Fibroblast of the aortic adventitia (primary cell): ENCODE results near the gene SLC13A1. TPM values are rescaled to one million over a fixed set of nuclear protein-coding genes. Genes with fewer than 3 reads are reported as not detected.

ENCODE experiments used
- DNase-seq: peaks from one replicate; pipeline ENCODE4 v3.0.0-alpha.2; 2010; ENCODE audit warnings: low read depth
- H3K4me3 ChIP-seq: 2 replicates; pipeline ENCODE4 v1.5.1; 2011; ENCODE audit warnings: low read depth, mild to moderate bottlenecking, control low read depth, low read length, moderate library complexity
- total RNA-seq: library from RNA; depleted of rRNA; stranded (reverse); fragments of >200 nt; gene quantifications from 2 replicates; pipeline ENCODE4 v1.2.3, GENCODE V29; 2012; ENCODE audit warnings: low replicate concordance
- TF ChIP-seq, protein P1 (sequence below): IDR thresholded peaks from 2 replicates; pipeline ENCODE4 v1.5.1; 2011; ENCODE audit warnings: mild to moderate bottlenecking, low read length, control low read depth, inconsistent platforms; ENCODE audit not compliant: insufficient read depth

Gene SLC13A1
- total RNA-seq, 1 donor, result not detected

DNA sequence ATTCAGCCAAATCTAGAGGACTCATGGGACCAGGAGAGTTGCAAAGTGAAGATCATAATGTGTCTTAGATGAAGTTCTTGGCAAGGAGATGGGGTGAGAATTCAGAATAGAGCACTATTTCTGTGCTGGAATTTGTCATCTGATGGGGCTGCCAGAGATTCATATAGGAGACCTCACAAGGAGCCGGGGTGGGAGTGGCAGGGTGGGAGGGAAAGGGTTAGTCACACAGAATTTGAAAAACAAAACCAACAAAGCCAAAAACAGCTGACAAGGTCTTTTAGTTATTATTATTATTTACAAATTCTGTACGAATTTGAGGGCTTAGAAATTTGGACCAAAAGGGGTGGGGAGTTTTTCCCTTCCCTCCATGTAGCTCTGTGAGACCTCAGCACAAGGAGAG is 1.7 kb downstream of the SLC13A1 start:
- TF ChIP-seq, protein P1, sequence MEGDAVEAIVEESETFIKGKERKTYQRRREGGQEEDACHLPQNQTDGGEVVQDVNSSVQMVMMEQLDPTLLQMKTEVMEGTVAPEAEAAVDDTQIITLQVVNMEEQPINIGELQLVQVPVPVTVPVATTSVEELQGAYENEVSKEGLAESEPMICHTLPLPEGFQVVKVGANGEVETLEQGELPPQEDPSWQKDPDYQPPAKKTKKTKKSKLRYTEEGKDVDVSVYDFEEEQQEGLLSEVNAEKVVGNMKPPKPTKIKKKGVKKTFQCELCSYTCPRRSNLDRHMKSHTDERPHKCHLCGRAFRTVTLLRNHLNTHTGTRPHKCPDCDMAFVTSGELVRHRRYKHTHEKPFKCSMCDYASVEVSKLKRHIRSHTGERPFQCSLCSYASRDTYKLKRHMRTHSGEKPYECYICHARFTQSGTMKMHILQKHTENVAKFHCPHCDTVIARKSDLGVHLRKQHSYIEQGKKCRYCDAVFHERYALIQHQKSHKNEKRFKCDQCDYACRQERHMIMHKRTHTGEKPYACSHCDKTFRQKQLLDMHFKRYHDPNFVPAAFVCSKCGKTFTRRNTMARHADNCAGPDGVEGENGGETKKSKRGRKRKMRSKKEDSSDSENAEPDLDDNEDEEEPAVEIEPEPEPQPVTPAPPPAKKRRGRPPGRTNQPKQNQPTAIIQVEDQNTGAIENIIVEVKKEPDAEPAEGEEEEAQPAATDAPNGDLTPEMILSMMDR, result no peak
- H3K4me3 ChIP-seq, result no peak overlapping the region
- no peak for DNase-seq

DNA sequence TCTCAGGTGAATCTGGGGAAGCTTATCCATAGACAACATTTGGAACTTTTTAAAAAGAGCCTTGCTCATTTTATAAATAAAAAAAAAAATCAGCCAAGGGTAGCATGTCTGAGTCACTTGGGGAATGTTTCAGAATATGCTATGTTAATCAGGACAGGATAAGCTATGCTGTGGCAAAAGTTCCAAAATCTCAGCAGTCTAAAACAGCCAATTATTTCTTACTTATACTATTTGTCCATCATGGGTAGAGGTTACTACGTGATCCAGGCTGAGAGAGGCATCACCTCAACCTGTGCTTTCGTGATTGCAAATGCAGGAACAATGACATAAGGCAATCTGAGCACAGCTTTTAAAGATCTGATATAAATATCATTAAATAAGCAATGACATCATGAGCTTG is 6.5 kb downstream of the SLC13A1 start:
- no peak overlapping the region for H3K4me3 ChIP-seq
- TF ChIP-seq, protein P1, result no peak
- no peak for DNase-seq

DNA sequence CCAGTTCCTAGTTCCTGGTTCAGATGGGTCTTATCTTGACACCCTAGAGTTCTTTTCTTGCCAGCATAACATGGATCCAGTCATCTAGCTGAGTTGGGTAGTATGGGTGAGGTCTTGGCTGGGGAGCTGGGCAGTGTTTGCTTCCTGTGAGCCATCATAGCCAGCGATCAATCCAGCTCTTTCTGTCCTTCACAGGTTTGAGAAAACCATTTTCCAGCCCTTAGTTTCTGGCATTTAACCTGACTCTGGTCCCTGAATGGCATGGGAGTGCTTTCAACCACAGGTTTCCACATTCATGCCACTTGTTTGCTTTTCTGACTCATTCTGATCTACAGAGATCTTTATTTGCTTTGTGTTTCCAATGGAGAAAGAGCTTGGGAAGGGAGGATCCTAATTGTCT is 8.6 kb downstream of the SLC13A1 start:
- TF ChIP-seq, protein P1, result no peak
- no peak for DNase-seq
- H3K4me3 ChIP-seq, result no peak overlapping the region

DNA sequence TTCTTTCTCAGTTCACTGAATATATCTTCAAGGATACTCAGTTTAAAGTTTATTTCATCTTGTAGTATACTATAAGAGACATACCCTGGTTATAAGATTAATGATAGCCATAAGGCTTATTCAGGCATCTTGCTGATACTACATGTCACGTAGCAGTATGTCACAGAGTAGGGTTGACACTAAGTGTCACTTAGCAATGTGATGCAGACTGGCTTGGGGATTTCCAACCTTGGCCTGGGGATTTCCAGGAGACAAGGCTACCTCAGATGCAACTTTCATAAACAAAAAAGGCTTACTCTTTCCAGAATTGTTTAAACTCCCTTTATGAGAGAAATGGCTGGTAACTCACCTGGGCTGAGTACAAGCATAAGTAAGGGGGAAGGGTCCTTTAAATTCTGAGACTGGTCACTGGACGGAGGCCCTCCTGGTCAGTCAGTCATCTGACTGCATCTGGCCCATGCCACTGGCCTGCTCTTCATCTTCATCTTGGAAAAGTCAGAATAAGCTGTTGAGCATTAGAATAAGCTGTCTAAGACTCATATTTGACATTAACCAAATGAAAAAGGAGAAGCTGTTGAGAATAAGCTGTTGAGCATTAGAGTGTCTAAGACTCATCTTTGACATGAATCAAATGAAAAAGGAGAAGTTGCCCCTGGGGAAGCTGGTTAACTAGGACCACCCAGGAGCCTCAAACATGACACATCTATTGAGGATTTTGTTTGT is 9.5 kb downstream of the SLC13A1 start:
- TF ChIP-seq, protein P1, result no peak
- no peak for DNase-seq

DNA sequence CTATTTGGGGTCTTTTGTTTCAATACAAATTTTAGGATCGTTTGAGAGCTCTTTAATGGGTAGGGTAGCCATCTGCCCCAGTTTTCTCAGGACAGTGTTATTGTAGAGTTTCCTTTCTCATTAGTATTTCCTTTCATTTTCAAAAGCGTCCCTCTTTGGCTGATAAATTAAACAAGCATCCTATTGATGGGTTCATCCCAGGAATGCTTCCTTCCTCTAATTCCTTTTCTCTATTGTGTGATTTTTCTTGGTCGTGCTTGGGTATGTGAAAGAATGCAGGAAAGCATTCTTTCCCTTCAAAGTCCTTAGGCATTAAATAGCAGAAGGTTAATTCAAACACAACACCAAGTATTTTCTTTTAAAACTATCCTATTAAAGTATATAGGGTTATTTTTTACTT is 14.0 kb downstream of the SLC13A1 start:
- TF ChIP-seq, protein P1, result no peak
- no peak overlapping the region for H3K4me3 ChIP-seq
- DNase-seq, result no peak

More for the DNA sequence above, 9.5 kb downstream of the SLC13A1 start:
- H3K4me3 ChIP-seq, result no peak overlapping the region

DNA sequence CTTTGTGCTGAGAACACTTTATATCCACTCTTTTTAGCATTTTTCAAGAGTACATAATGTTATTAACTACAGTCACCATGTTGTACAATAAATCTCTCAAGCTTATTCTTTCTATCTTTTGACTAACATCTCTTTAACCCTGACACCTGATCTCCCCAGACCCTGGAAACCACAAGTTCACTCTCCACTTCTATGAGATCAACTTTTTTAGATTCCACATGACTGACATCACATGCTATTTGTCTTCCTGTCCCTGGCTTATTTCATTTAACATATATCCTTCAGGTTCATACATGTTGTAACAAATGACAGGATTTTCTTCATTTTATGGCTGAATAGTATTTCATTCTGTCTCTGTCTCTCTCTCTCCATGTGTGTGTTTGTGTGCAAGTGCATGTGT is 15.5 kb downstream of the SLC13A1 start:
- TF ChIP-seq, protein P1, result no peak
- H3K4me3 ChIP-seq, result no peak overlapping the region
- DNase-seq, result no peak

DNA sequence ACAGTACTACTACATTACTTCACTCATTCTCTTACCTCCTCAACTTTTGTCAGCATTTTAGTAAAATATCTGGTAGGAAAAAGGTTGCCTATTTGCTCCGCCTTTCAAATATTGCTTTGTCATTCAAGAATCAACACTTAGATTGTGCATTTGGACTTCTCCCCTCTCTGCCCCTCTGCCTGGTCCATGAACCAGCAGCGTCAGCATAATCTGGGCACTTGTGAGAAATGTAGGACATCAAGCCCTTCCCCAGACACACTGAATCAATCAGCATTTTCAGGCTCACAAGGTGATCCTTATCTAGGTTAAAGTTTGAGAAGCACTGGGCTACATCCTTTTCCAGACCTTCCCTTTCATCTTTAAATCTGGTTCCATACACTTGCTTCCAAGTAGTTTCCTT is 16.3 kb downstream of the SLC13A1 start:
- DNase-seq, result no peak
- no peak overlapping the region for H3K4me3 ChIP-seq
- TF ChIP-seq, protein P1, result no peak
